HG03565 (cell line): ENCODE results near the gene PGPEP1.

ENCODE experiments used
- ATAC-seq: cut with Tn5 transposase; IDR thresholded peaks from one replicate; pipeline ENCODE4 v1.9.1; 2021; ENCODE audit warnings: mild to moderate bottlenecking, moderate library complexity; ENCODE audit not compliant: unreplicated experiment

PGPEP1 gene, protein sequence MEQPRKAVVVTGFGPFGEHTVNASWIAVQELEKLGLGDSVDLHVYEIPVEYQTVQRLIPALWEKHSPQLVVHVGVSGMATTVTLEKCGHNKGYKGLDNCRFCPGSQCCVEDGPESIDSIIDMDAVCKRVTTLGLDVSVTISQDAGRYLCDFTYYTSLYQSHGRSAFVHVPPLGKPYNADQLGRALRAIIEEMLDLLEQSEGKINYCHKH

DNA sequence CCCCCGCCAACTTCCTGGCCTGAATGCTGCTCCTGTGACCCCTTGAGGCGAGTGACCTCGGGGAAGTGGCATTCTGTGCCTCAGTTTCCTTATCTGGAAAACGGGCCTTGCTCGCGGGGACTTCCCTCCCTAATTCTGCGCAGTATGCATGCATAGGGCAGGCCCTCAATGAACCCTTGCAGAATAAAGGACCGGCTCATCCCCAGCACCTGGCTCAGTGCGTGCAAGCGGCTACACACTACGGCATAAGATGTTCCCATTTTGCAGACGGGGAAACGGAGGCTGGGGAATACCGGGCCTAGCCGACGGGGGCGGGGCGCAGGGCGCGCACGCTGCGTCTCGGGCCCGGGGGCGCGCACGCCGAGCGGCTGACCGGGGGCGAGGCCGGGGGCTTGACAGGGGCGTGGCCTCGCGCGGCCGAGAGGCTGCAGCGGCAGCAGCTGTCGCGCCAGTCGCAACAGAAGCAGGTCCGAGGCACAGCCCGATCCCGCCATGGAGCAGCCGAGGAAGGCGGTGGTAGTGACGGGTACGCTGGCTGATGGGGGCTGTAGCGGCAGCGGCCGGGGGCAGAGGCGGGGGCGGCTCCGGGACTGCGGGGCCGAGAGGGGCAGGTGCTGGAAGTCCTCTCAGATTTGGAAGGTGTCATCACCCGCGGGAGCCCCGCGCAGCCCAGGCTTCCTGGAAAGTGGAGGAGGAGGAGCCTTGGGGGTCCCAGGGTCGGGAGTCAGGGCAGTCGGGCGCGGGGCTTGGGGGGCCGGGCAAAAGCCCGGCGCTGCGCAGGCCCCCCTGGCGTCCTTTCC, at the start of gene PGPEP1:
Gene PGPEP1 (plus strand): TSS at position 409 of the 800 bp plus-strand sequence. CDS start 84 bp downstream, at position 493.
- no peak for ATAC-seq

DNA sequence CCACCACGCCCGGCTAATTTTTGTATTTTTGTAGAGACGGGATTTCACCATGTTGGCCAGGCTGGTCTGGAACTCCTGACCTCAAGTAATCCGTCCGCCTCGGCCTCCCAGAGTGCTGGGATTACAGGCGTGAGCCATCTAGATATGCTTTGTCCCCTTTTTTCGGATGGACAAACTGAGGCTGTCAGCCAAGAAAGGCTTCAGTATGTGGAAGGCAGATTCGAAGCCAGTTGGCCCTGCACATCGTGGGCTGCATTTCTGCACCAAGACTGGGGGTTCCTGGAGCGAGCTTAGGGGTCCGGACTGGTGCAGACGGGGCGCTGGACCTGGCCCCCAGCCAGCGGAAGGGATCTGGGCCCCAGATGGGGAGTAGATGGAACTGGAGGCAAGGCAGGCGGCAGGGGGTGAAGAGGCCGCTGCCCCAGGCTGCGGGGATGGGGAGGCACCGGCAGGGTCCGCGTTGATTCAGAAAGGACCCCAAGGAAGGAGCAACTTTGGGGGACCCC, 49.3 kb upstream of the PGPEP1 start:
- ATAC-seq: no peak

DNA sequence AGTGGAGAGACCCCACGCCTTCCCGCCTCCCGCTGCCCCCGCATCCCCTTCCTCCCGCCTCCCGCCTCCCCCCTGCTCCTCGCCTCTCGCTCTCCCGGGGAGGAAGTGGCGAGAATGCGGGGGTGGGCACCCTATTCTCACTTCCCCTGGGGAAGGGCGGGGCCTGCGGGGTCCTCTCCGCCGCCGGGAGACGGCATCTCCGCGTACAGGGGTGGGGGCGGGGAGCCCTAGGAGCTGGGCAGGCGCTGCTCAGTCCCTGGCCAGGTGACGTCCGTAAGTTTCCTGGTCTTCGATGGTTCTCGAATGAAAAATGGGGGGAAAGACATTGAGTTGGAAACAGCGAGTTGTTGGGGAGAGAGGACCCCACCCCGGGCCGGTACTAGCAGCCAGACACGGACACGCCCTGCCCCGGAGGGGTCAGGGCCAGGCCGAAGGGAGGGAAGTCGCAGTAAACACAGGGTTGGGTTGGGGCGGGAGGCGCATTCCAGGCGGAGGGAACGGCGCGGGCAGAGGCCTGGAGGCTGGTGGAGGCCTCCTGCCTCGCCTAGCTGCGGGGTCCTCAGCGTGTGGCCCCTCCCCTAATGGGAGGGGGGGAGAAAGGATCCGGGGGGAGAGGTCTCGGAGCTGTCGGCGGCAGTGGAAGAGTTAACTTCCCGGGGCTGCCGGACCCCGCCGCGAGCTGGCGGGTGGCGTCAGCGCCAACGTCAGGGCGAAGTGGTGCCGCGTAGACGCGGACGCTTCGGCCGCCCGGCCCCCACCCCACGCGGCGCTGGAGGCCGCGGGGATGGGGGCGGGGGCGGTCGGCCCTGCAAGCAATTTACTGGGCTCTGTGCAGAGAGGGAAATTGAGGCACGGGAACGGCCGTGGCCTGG, 48.6 kb upstream of the PGPEP1 start:
- ATAC-seq: no peak

DNA sequence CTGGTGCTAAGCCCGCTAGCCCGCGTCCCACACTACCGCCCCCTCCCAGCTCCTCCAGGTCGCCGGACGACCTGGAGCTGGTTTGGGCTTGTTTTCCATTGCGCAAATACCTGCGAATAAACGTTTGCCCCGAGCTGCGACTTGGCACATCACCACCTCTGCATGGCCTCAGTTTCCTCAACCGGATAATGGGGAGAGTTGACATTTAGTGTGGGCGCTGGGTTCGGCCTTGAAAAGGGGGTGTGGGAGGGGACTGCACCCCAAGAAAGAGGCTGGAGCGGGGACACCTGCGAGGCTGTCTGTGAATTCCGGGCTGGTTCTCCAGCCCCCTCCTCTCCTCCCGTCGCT, 48.0 kb upstream of the PGPEP1 start:
- no peak for ATAC-seq

DNA sequence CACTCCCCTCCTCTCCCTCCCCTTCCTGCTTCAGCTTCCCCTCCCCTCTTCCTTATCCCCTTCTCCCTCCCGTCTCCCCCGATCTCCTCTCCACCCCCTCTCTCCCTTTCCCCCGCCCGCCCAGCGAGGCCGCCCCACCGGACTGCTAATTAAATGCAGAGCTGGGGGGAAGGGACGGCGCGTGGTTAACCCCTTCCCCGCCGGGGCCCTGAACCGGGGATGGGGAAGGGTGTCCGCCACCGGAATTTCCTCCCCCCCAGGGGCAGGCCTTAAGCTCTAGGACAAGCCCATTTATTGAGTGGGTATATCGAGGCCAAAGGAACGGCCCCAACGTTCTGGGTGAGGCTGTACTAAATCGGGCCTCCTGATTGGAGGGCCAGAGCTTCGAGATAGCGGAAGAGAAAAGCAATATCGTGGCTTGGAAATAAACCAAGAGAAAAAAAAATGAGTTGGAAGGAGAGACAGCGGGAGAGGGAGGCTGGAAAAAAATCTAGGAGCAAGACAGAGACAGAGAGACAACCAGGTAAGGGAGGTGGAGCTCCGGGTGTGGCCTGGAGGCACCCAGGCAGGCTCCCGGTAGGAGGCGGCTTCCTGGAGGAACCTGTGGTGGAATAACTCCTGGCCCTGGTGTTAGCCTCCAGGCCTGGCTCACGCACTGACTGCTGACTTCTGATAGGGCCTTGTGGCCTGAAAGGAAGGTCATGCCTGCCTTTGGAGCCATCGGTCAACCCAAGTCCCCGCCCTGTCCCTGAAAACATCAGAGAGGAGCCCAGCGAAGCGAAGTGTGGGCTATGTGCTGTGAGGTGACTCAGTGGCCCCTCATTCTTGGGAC, 47.4 kb upstream of the PGPEP1 start:
- ATAC-seq: no peak

DNA sequence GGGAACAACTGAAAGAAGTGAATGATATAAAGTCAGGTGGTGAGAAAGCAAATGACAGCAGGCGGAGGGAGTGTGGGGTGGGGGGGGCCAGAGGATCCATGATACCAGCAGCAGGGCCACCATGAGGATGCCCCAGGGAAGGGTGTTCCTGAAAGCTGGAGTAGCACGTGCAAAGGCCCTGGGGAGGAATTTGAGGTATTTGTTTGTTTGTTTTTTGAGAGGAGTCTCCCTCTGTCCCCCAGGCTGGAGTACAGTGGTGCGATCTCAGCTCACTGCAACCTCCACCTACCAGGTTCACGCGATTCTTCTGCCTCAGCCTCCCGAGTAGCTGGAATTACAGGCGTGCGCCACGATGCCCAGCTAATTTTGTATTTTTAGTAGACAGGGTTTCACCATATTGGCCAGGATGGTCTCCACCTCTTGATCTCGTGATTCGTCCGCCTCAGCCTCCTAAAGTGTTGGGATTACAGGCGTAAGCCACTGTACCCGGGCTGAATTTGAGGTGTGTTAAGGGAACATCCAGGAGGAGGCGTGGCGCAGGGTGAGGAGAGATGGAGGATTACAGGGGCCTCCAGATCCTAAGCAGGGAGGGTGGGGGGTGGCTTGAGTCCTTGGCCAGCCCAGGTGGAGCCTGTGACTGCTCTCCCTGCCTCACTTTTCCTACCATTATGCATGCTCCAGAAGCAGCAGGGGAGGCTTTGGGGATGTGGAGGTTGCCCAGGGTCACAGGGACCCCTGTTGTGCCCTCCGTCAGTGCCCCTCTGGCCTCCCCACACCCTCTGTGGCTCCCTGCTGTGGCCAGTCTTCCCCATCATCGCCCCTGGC, 46.5 kb upstream of the PGPEP1 start:
- ATAC-seq: no peak

DNA sequence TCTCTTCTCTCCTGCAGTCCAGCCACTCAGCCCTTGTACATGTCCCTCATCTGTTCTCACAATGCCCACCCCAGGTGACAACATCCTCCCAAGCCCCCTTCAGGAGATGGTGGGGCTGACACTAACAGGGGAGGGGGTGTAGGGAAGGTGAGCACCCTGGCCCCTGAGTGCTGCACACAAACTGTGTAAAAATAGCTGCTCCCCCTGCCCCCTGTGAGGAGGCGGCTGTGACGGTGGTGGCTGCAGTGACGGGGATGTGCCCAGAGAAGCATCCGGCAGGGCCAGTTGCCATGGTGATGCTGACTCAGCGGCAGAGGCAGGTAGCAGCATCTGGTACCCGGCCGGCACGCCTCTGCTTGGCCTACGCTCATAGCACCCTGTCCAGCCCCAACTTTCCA, 45.9 kb upstream of the PGPEP1 start:
- no peak for ATAC-seq

DNA sequence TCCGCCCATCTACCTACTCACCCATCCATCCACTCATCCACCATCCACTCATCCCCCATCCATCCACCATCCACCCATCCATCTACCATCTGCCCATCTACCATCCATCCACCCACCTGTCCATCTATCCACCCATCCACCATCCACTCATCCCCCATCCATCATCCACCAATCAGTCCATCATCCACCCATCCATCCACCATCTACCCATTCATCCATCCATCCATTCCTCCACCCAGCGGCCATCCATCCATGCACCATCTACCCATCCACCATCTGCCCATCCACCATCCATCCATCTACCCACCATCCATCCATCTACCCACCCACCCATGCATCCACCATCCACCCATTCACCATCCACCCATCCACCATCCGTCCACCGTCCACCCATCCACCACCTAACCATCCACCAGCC, 45.4 kb upstream of the PGPEP1 start:
- ATAC-seq: no peak

DNA sequence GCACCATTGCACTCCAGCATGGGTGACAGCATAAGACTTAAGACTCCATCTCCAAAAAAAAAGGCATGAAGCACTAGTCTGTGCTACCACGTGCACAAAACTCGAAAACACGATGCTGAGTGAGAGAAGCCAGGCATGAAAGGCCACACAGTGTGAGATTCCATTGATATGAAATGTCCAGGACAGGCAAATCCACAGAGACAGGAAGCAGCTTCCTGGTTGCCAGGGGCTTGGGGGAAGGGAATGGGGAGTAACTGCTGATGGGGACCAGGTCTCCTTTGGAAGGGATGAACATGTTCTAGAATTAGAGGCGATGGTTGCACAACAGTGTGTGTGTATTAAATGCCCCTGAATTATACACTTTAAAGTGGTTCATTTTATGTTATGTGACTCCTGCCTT, 43.1 kb upstream of the PGPEP1 start:
- ATAC-seq: no peak

DNA sequence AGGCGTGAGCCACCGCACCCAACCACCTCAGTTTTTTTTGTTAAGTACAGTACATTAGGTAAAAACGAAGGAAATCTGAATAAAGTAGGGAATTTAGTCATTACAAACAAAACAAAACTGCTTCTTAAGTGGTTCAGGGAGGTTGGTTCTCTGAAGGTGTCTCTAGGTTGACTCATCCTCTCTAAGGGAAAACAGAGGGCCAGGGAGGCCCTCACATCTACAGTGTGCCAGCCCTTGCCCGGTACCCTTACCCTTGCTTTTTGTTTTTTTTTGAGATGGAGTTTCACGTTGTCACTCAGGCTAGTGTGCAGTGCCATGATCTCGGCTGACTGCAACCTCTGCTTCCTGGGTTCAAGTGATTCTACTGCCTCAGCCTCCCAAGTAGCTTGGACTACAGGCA, 41.8 kb upstream of the PGPEP1 start:
- ATAC-seq: no peak

DNA sequence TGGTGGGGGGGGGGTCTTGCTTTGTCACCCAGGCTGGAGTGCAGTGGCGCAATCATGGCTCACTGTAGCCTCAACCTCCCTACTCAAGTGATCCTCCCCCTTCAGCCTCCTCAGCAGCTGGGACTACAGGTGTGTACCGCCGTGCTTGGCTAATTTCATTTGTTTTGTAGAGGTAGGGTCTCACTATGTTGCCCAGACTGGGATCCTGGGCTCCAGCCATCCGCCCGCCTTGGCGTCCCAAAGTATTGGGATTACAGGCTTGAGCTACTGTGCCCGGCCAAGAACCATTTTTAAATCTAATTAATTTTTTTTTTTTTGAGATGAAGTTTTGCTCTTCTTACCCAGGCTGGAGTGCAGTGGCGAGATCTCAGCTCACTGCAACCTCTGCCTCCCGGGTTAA, 40.7 kb upstream of the PGPEP1 start:
- ATAC-seq: no peak

DNA sequence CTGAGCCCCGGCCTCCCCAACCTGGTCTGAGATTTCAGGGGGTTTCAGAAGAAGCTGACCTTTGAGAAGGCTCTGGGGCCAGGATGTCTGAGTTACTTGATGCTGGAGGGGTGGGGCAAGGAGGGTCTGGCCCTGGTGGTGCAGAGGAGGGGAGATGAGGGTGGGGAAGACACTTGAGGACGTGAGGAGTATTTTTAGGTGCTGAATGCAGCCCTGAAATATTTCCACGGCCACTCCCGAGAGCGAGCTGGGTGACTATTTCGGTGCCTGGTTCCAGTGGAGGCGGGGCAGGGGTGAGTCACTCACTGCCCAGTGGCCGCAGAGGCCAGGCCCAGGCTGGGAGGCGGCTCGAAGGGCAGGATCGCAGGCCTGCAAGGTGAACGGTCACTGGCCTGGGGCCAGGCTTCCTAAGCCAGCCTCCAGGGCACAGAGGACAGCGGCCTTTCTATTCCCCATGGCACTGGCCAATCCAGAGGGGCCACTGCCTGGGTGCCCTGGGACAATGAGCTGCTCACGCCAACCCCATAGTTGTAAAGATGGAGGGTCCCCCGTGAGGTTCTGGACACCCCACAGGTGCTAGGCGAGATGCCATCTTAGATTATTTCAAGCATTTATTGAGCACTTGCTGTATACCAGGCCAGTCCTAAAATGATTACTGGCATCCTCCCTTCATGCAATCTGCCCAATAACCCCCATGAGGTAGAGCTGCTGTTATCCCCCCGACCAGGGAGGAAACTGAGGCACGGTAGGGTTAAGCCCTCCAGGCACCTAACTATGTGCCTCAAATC, 39.3 kb upstream of the PGPEP1 start:
- no peak for ATAC-seq

DNA sequence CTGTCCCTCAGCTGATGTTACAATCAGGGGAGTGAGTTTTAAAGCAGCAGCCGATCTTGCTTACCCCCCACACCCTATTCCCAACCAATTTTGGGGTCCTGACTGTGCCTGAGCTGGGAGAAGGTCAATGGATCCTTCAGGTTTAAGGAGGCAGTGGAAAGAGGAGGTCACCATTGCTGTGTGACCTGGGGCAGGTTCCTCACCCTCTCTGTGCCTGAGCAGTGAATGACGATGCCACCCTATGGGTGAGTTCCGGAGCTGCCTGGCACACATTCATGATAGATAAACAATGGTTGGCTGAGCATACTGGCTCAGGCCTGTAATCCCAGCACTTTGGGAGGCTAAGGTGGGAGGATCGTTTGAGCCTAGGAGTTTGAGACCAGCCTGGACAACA, 38.7 kb upstream of the PGPEP1 start:
- no peak for ATAC-seq

DNA sequence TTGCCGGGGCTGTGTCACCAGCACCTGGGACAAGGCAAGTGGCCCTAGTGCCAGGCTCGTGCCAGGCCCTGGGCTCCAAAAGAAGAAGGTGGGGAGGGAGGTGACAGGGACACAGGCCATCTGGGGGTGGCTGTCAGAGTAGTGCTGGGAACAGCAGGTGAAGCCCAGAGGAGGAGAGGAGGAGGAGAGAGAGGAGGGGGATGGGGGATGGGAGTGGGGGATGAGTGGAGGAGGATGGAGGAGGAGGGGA, 36.3 kb upstream of the PGPEP1 start:
- ATAC-seq: no peak

DNA sequence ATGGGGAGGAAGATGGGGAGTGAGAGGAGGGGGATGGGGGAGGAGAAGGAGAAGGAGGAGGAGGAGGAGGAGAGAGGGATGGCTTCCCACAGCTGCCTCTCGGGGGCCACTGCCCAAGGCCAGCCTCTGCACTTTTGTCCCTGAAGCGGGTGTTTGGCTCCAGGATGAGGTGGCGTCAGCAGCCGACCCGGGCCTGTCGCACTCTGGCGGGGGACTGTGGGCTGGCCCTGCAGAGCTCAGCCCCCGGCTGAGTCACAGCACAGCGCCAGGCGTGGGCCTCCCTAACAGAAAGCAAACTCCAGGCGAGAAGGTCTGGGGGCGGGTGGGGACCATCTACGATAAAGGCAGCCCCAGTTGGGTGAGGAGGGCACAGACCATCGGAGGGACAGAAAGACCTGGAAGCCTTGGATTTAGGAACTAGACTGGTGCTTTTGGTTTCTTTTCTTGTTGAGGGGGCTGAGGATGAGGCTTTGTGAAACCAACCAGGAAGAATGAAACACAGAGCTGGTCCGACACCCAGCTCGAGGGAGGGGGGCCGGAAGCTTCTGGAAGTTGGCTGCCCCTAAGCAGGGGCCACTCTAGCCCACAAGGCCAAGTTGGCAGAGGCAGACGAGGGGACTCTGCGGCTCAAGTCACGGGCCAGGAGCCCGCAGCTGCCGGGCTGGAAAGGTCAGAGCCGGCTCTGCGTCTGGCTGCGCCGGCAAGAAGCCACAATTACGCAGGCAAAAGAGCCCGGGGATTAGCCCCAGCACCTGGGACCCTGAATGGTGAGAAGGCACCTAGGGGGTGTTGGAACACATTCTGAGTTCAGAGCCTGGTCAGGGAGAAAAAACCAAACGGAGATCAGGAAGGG, 35.7 kb upstream of the PGPEP1 start:
- ATAC-seq: no peak

DNA sequence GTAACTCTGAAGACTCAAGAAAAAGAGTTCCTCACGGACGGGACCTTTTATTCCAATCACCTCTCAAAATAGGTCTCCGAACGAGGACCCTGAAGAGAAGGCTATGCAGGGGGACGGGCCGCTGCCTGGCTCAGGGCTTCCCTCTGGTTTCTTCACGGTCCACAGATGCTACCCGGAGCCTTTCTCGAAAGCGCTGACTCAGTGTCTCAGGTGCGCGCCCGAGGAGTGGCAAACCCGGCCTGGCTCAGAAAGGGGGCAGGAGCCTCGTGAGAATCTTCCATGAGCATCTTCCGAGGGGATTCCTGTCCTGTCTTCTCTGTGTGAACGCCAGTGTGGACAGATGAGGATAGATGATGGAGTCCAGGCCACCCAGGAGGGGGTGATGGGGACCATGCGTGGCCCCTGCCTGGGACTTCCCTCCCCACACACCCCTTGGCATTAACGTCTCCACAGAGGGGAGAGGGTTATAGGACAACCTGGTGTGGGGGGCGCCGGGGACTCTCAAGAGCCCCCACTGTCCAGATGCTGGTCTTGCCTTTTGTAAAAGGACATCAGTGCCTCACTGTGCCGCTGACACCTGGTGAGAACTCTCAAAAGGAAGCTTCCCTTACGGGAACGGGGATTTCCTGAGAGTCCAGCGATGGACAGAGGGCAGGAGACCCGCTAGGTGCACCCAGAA, 34.0 kb upstream of the PGPEP1 start:
- ATAC-seq: no peak

DNA sequence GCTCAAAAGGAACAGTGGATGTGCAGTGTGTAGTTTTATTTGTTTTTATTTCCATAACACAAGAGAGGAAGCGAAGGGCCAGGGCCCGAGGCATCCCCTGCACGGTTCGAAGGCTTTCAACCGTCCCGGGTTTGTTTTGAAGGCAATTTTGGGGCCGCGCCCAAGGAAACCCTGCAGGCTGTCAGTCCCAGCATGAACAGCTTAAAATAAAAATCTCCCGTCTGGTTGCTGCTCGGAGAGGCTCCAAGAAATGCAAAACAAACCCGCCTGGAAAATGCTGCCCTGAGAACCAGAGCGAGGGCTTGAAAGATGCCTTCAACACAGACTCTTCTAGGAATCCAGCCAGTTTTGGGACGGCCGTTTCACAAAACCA, 33.5 kb upstream of the PGPEP1 start:
- ATAC-seq: no peak

DNA sequence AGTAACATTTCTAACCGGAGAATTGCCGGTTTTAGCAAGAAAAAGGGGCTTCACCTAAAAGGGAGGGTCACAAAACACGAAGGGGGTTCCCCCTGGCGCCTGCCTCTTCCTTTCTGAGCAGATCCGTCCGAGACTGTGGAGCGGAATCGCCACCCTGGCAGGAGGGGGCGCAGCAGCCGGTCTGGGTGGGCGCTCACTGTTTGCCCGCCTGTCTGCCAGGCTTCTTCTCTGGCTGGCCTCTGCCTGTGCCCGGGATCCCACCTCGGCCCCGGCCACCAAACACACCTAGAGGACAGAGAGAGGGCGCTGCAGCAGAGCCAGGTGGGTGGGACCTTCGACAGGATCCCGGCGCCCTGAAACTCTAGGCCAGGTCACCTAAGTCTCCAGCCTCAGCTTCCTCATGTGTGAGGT, 33.1 kb upstream of the PGPEP1 start:
- ATAC-seq: no peak
